Testis (tissue), 2 donors: ENCODE measurements around the gene WNT2B.

Experiments used
- POLR2A ChIP-seq: fragments of 450-650 bp; IDR thresholded peaks from one replicate; pipeline ENCODE4 v1.6.1; 2017; ENCODE audit warnings: antibody characterized with exemption, mild to moderate bottlenecking, moderate library complexity
- TF ChIP-seq, protein P1 (sequence below), 3 experiments: fragments of 450-650 bp in 2 of 3; fragments of 200-600 bp in 1 of 3; sonication (generic) in 1 of 3; IDR thresholded peaks; one replicate each; pipeline ENCODE4 v1.5.1; 2016 to 2019; ENCODE audit warnings: antibody characterized with exemption in 3 of 3, mild to moderate bottlenecking in 2 of 3, moderate library complexity in 1 of 3

DNA sequence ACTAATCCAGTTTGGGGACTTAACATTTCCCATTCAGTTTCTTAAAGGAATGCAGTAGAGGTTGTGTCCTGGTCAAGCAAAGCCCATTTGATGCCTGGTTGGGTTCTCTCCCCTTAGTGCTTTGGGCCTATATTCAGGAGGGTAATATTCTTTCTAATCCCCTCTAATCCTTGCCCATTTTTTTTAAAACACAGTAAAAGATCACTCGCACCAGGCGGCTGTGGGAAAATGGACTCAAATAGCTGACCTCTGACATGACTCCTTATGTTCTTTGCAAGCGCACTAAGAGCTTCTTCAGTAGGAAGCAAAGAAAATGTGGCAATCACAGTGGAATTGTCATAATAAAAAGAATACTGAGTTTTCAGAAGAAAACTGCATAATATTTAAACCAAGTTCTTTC, 49.9 kb downstream of the WNT2B start:
- TF ChIP-seq, protein P1, sequence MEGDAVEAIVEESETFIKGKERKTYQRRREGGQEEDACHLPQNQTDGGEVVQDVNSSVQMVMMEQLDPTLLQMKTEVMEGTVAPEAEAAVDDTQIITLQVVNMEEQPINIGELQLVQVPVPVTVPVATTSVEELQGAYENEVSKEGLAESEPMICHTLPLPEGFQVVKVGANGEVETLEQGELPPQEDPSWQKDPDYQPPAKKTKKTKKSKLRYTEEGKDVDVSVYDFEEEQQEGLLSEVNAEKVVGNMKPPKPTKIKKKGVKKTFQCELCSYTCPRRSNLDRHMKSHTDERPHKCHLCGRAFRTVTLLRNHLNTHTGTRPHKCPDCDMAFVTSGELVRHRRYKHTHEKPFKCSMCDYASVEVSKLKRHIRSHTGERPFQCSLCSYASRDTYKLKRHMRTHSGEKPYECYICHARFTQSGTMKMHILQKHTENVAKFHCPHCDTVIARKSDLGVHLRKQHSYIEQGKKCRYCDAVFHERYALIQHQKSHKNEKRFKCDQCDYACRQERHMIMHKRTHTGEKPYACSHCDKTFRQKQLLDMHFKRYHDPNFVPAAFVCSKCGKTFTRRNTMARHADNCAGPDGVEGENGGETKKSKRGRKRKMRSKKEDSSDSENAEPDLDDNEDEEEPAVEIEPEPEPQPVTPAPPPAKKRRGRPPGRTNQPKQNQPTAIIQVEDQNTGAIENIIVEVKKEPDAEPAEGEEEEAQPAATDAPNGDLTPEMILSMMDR (IDR thresholded peaks at IDR 0.05), result no peak
- TF ChIP-seq POLR2A, result no peak
